ENCODE measurements around the gene RRBP1.

DNA sequence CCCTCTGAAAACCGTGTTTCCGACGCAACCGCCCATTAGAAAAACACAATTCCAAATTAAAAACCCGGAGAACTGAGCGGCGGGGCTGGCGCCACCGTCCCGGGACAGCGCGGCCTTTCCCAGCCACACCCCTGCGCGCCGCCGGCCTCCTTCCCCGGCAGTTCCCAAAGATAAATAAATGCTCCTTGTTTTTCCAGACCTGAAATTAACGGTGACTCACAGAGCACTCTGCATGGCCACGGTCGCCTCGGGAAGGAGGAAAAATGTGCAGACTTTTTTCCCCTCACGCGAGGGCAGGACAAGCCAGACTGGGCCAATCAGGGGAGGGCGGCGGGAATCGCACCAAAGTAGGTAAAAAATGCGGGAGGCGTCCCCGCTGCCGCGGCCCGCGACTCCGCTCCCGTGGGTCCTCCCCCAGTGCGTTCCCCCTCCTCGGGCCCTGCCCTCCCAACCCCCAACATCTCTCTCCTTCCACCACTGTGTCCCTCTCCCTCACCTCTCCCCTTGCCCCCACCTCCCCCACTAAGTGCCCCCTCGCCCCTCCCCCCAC lies 113.0 kb downstream of the RRBP1 start:
- TF ChIP-seq, protein P1, sequence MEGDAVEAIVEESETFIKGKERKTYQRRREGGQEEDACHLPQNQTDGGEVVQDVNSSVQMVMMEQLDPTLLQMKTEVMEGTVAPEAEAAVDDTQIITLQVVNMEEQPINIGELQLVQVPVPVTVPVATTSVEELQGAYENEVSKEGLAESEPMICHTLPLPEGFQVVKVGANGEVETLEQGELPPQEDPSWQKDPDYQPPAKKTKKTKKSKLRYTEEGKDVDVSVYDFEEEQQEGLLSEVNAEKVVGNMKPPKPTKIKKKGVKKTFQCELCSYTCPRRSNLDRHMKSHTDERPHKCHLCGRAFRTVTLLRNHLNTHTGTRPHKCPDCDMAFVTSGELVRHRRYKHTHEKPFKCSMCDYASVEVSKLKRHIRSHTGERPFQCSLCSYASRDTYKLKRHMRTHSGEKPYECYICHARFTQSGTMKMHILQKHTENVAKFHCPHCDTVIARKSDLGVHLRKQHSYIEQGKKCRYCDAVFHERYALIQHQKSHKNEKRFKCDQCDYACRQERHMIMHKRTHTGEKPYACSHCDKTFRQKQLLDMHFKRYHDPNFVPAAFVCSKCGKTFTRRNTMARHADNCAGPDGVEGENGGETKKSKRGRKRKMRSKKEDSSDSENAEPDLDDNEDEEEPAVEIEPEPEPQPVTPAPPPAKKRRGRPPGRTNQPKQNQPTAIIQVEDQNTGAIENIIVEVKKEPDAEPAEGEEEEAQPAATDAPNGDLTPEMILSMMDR (conservative IDR thresholded peaks at IDR 0.05; ENCODE audit: low read depth, low read length), result no peak
- TF ChIP-seq EZH2 (IDR thresholded peaks at IDR 0.05; ENCODE audit: borderline replicate concordance, low read depth, low read length, poor library complexity, severe bottlenecking), result no peak
